GM19193 (cell line): Measurements from ENCODE around the gene ZNF606.

Source experiments
- POLR2A ChIP-seq: IDR thresholded peaks from 4 replicates; pipeline ENCODE4 v1.6.1; 2011; ENCODE audit not compliant: insufficient read depth, insufficient read length; ENCODE audit errors: extremely low read depth

Gene ZNF606

DNA sequence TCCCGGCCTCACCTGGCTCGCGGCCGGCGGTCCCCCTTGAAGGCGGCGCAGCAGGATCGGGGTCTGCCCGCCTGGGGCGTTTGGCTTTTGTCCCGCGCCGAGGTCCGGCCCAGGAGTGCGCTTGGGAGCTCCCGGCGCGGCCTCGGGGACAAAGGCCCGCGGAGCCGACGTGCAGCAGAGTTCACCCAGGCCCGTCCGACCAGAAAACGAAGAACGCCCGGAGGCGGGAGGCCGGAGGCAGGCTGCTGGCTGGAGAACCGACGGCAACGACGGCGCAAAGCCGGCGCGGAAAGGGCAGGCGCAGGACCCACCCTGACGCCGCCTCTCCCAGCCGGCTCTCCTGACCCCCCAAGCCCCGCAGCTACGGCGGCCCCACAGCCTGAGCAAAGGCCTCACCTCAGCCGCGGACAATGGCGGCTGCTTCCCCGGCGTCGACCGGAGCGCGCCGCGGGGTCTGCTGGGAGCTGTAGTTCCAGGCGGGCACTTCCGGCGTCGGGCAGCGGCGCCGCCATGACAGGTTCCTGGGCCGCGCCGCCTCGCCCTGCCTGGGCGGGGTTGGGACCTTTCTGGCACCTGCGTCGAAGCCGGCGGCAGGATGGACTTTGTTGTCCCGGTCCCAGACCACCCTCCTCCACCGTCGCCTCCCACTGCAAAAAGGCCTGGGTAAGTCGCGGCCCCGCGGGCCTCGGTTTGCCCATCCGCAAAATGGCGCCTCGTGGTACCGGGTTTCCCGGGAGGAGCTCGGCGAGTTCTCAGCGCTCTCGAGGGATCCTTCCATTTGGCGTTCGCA, at the start of gene ZNF606:
ZNF606 (minus strand) TSS at position 437 of the 790 bp plus-strand sequence. CDS start 1,501 bp downstream, outside the sequence.
- peak; percentile 84 for TF ChIP-seq POLR2A

DNA sequence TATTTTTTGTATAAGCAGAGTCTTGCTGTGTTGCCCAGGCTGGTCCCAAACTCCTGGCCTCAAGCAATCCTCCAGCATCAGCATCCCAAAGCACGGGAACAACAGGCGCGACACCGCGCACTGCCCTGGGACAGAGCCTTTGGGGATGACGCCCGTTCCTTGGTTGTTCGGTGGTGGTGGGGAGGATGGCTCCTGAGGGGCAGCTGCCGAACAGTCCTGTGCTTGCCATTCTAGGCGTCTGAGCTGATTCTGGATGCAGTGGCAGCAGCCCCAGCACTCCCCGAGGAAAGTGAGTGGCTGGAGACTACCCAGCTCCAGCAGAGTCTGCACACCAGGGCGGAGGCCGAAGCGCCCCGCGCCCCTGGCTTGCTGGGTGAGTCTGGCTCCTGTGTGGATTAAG, 49.6 kb upstream of the ZNF606 start:
- TF ChIP-seq POLR2A = no peak

DNA sequence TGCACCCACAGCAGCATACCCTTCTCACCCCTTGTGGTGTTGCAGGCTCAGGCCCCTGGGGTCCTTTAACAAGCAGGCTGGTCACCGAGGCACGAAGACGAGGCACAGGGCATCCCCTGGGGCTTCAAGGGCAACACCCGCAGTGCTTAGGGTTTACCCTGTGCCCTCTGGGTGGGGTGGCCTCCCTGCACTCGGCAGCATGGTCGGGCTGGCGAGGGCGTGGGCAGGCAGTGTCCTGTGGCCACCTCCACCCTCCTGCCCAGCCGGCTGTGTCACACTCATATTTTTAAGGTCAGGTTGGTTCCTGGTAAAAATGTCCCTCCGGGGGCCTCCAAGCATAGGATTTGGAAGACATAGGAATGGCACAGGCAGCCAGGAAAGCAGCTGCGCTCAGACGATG, 45.1 kb upstream of the ZNF606 start:
- no peak for TF ChIP-seq POLR2A

DNA sequence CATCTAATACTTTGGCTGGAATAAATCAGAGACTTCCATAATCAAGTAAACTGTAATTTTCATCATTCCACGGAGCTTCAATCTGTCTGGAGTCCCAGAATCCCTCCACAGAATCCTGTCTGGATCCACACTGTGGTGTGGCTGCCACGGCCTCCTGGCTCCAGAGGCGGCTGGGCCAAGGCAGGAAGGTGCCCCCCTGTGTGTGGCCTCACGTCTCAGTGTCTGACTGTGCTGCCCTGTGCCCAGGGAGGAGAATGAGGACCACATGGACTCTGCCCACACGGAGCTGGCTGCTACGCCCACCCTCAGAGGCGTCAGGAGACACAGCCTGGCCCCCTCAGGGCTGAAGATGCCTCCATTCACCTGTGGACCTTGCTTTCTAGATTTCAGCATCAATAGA, 44.2 kb upstream of the ZNF606 start:
- no peak for TF ChIP-seq POLR2A

DNA sequence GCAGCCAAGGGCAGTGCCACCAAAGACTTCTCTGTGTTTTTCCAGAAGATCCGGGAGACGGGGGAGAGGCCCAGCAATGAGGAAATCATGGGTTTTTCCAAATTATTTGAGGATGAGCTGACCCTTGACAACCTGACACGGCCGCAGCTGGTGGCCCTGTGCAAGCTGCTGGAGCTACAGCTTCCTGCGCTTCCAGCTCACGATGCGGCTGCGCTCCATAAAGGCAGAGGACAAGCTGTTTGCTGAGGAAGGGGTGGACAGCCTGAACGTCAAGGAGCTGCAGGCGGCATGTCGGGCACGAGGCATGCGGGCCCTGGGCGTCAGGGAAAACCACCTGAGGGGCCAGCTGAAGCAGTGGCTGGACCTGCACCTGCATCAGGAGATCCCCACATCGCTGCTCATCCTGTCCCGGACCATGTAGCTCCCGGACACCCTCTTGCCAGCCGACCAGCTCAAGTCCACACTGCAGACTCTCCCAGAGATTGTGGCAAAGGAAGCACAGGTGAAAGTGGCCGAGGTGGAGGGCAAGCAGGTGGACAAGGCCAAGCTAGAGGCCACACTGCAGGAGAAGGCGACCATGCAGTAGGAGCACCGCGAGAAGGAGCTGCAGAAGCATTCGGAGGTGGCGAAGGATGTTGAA, 42.9 kb upstream of the ZNF606 start:
- no peak for TF ChIP-seq POLR2A

DNA sequence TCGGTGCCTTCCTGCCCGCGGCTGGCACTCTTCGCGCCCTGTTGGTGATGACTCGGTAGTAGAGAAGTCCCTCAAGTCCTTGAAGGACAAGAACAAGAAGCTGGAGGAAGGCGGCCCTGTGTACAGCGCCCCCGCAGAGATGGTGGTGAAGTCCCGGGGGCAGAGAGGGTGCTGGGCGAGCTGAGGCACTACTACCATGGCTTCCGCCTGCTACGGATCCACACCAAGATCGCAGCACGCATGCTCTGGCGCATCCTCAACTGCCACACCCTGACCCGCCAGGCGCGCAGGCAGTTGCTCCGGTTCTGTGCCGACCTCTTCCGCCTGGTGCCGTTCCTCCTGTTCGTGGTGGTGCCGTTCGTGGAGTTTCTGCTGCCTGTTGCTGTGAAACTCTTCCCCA, 42.3 kb upstream of the ZNF606 start:
- TF ChIP-seq POLR2A = no peak

DNA sequence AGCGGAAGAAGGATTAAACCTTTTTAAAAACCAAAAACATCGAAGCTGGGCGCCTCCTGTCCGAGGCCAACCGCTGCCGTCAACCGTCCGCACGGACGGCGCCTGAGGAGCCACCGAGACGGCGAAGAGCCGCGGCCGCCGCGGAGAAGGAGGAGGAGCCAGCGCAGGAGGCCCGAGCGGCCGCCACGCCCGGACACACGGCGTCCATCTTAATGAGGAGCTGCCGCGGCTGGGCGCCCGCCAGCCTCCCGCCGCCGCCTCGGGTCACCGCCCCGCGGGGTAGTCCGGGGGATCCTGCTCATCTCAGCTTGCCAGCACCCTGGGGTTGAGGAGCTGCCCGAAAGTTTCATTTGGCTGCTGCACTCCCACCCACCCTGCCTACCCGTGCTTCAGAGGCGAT, 41.8 kb upstream of the ZNF606 start:
- no peak for TF ChIP-seq POLR2A

DNA sequence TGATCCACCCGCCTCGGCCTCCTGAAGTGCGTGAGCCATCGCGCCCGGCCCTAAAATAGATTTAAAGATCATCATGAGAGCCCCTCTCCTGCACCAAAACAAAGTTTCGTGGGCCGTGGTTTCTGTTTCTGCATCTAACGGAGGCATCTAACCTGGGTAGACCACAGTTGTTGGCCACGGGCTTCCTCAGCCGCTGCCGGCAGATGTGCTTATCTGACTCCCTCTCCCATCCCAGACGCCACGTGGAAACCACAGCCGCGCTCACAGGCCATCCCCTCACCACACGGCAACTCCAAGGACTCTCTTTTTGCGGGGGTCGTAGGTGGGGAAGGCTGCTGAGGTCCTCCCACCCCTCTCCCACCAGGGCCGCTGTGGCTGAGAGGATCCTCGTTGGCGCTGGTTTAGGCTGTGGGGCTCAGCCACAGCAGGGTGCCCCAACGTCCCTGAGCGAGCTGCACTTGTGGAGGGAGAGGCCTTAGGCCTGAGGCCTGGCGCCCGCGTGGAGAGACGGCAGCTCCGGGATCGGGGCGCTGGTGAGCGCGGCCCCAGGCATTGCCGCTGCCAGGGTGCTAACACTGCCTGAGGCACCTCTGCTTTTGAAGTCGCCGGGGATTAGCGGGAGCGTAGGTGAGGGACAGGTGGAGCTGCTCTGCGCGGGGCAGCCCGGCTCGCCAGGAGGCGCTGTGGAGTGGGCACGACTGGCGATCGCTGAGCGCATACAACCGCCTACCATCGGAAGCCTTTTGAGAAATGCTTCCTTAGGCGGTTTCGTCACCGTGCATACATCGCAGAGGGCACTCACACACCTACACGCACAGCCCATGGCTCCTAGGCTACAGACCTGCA, 40.1 kb upstream of the ZNF606 start:
- no peak for TF ChIP-seq POLR2A

DNA sequence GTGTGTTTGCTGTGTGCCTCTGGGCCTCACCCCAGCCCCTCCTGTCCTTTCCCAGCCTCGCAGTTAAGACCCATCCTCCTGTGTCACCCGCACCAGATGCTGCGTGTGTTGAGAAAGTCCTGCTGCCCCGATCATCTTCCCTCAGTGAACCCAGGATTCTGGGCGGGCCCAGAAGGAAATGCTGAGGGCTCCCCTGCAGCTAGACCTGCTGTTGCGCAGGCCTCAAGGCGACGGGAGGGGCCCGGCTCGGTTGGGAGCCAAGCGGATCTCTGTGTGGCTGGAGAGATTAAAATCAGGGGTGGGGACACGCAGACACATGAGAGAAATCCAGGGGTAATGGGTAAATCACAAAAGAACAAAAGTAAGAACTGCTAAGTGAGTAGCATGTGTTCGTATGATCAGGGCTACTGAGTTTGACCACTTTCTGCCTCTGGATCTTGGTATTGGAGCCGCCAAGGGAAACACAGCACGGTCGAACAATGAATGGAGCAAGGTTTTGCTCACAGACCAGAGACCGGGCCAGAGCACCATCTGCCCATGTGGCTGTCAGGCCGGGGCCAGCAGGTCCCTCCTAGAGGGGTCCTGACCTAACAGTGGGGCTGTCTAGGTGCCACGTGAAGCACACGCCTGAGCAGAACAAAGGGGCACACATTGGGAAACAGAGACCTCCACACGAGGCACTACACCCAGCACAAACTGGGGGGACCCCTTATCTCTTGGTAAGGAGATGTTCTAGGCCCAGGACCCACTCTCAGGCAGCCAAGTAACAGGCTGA, 38.3 kb upstream of the ZNF606 start:
- no peak for TF ChIP-seq POLR2A

DNA sequence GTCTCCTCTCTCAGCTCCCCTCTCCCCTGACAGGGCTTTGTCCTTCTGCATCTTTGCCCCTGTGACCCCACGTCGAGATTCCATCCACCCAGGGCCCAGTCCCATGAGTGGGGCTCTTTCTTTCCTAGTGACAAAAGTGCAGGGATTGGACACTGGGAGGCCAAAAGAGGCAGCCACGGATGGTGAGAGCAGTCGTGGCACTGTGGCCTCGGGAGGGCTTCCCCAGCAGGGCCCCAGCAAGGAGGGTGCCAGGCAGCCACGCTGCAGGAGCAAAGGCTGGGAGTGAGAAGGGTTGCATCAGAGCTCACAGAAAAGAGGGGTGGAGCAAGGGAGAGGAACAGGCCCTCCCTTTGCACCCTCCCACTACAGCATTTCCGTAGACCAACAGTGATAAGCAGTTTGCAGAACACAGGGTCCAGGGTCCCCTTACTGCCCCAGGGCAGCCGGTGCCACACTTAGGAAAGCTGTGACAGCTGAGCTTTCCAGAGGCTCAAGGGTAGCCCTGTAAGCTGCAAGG, 36.1 kb upstream of the ZNF606 start:
- TF ChIP-seq POLR2A = no peak

DNA sequence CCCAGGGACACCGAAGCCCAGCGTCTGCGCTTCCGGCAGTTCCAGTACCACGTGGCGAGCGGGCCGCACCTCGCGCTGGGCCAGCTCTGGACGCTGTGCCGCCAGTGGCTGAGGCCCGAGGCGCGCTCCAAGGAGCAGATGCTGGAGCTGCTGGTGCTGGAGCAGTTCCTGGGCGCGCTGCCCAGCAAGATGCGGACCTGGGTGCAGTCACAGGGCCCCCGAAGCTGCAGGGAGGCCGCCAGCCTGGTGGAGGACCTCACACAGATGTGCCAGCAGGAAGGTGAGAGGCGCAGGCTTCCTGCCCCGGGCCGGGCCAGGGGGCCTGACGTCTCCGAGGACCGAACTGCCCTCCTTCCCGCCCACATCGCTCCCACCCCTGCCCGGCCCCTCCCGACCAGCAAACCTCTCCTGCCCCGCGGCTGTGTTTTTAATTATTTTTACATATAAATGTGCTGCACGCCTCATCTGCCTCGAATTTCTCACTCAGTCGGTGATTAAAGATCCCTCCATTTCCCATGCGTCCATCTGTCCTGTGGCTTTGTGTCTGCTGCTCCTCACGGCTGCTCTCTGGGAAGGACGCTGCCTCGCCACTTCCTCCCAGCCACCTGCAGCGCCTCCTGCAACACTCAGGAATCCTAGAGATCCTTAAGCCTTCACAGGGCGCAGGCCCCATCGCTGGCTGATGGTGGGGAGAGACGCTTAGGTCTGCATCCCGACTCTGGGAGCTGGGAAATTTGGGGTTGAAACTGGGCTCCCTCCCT, 35.5 kb upstream of the ZNF606 start:
- TF ChIP-seq POLR2A = no peak

DNA sequence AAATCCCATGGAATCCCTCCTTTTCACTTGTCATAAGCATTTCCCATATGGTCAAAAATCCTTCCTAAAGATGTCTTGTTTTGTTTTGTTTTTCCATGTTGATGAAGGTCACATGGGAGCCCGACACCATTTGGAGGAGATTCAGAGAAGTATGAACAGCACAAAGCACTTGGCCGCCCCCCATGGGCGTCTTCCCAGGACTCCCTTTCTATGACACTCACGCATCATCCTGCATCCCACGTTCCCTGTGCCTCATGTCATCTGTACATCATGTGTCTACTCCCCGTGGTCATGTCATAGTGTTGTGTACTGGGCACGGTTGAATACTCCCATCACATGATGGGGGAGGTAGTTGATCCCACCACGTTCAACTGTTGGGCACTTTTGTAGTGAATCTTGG, 33.2 kb upstream of the ZNF606 start:
- no peak for TF ChIP-seq POLR2A

DNA sequence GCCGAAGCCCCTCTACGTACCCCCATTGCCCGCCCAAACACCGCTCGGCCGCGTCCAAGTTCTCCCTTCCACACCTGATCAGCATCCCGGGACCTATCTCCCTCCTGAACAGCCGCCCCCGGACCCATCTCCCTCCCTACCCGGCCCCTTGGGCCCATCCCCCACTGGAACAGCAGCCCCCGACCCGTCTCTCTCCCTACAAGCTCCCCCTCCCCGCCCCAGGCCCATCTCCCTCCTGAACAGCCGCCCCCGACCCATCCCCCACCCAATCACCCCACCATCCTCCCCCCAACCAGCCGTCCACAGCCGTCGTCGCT, 31.8 kb upstream of the ZNF606 start:
- TF ChIP-seq POLR2A = no peak
